ENCODE data around the gene GSC2. TPM values are rescaled to one million over a fixed set of nuclear protein-coding genes. Genes with fewer than 3 reads are reported as not detected.

The GSC2 gene
- total and polyA plus RNA-seq, 9 of the 15 experiments (the other 6 are each of a cell fraction or from before 2014, with no cell fraction given), result not detected

DNA sequence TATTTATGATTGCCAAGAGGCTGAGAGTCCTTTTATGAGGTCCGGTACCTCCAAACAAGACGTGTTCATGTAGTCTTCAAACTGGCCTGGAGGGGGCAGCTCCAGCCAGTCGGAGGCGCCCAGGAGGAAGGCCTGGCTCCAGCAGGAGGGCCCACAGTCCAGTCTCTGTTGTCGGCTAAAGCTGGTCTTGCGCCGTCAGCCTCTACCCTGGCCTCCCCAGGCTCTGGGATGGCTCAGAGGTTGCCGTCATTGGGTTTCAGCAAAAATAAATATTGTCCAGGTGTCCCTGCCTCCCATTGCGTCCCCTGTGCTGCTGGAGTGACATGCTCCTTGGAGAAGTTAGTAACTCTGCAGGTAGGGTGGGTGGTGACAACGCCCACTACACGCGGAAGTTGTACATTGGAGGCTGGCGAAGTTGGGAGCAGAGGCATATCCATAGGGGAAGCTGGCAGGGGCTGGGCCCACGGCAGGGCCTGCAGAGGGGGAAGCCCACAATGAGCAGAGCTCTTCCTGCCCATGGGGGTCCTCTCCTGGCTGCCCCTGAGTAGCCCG is 29.5 kb upstream of the GSC2 start (continued):
- no peak for TF ChIP-seq NR3C1 (CRISPR knock-in tag; IDR thresholded peaks at IDR 0.05)
- TF ChIP-seq SIN3A (IDR thresholded peaks at IDR 0.05; ENCODE audit: borderline replicate concordance in 2 of 2, control insufficient read depth in 1 of 2, low read depth in 2 of 2, low read length in 2 of 2), result no peak
- no peak for TF ChIP-seq MTA3 (IDR thresholded peaks at IDR 0.05; ENCODE audit: borderline replicate concordance)
- peak; percentile 48 for TF ChIP-seq KAT2B (IDR thresholded peaks at IDR 0.05; ENCODE audit: low read depth, low read length)
- no peak for TF ChIP-seq CTBP1 (IDR thresholded peaks at IDR 0.05; ENCODE audit: borderline replicate concordance)
- TF ChIP-seq SRSF1 (IDR thresholded peaks at IDR 0.05; ENCODE audit: low read depth, low read length), result no peak
- TF ChIP-seq GABPA (tag; conservative IDR thresholded peaks at IDR 0.05; ENCODE audit: low read depth), result no peak
- no peak for TF ChIP-seq RBM25 (IDR thresholded peaks at IDR 0.05; ENCODE audit: low read depth, low read length, severe bottlenecking)
- TF ChIP-seq POLR2G (IDR thresholded peaks at IDR 0.05; ENCODE audit: low read depth, low read length), result no peak
- TF ChIP-seq, protein P1, sequence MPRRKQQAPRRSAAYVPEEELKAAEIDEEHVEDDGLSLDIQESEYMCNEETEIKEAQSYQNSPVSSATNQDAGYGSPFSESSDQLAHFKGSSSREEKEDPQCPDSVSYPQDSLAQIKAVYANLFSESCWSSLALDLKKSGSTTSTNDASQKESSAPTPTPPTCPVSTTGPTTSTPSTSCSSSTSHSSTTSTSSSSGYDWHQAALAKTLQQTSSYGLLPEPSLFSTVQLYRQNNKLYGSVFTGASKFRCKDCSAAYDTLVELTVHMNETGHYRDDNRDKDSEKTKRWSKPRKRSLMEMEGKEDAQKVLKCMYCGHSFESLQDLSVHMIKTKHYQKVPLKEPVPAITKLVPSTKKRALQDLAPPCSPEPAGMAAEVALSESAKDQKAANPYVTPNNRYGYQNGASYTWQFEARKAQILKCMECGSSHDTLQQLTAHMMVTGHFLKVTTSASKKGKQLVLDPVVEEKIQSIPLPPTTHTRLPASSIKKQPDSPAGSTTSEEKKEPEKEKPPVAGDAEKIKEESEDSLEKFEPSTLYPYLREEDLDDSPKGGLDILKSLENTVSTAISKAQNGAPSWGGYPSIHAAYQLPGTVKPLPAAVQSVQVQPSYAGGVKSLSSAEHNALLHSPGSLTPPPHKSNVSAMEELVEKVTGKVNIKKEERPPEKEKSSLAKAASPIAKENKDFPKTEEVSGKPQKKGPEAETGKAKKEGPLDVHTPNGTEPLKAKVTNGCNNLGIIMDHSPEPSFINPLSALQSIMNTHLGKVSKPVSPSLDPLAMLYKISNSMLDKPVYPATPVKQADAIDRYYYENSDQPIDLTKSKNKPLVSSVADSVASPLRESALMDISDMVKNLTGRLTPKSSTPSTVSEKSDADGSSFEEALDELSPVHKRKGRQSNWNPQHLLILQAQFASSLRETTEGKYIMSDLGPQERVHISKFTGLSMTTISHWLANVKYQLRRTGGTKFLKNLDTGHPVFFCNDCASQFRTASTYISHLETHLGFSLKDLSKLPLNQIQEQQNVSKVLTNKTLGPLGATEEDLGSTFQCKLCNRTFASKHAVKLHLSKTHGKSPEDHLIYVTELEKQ (CRISPR knock-in tag; IDR thresholded peaks at IDR 0.05), result no peak
- TF ChIP-seq, protein P2, sequence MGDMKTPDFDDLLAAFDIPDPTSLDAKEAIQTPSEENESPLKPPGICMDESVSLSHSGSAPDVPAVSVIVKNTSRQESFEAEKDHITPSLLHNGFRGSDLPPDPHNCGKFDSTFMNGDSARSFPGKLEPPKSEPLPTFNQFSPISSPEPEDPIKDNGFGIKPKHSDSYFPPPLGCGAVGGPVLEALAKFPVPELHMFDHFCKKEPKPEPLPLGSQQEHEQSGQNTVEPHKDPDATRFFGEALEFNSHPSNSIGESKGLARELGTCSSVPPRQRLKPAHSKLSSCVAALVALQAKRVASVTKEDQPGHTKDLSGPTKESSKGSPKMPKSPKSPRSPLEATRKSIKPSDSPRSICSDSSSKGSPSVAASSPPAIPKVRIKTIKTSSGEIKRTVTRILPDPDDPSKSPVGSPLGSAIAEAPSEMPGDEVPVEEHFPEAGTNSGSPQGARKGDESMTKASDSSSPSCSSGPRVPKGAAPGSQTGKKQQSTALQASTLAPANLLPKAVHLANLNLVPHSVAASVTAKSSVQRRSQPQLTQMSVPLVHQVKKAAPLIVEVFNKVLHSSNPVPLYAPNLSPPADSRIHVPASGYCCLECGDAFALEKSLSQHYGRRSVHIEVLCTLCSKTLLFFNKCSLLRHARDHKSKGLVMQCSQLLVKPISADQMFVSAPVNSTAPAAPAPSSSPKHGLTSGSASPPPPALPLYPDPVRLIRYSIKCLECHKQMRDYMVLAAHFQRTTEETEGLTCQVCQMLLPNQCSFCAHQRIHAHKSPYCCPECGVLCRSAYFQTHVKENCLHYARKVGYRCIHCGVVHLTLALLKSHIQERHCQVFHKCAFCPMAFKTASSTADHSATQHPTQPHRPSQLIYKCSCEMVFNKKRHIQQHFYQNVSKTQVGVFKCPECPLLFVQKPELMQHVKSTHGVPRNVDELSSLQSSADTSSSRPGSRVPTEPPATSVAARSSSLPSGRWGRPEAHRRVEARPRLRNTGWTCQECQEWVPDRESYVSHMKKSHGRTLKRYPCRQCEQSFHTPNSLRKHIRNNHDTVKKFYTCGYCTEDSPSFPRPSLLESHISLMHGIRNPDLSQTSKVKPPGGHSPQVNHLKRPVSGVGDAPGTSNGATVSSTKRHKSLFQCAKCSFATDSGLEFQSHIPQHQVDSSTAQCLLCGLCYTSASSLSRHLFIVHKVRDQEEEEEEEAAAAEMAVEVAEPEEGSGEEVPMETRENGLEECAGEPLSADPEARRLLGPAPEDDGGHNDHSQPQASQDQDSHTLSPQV (IDR thresholded peaks at IDR 0.05), result no peak
- TF ChIP-seq, protein P3, sequence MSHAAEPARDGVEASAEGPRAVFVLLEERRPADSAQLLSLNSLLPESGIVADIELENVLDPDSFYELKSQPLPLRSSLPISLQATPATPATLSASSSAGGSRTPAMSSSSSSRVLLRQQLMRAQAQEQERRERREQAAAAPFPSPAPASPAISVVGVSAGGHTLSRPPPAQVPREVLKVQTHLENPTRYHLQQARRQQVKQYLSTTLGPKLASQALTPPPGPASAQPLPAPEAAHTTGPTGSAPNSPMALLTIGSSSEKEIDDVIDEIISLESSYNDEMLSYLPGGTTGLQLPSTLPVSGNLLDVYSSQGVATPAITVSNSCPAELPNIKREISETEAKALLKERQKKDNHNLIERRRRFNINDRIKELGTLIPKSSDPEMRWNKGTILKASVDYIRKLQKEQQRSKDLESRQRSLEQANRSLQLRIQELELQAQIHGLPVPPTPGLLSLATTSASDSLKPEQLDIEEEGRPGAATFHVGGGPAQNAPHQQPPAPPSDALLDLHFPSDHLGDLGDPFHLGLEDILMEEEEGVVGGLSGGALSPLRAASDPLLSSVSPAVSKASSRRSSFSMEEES (CRISPR knock-in tag; IDR thresholded peaks at IDR 0.05), result no peak
- TF ChIP-seq, protein P4, sequence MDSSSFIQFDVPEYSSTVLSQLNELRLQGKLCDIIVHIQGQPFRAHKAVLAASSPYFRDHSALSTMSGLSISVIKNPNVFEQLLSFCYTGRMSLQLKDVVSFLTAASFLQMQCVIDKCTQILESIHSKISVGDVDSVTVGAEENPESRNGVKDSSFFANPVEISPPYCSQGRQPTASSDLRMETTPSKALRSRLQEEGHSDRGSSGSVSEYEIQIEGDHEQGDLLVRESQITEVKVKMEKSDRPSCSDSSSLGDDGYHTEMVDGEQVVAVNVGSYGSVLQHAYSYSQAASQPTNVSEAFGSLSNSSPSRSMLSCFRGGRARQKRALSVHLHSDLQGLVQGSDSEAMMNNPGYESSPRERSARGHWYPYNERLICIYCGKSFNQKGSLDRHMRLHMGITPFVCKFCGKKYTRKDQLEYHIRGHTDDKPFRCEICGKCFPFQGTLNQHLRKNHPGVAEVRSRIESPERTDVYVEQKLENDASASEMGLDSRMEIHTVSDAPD (CRISPR knock-in tag; IDR thresholded peaks at IDR 0.05), result no peak
- TF ChIP-seq GATAD2B (IDR thresholded peaks at IDR 0.05; ENCODE audit: borderline replicate concordance), result no peak
- no peak for TF ChIP-seq LEF1 (IDR thresholded peaks at IDR 0.05)
- TF ChIP-seq C11orf30 (IDR thresholded peaks at IDR 0.05; ENCODE audit: low read depth), result no peak
- no peak for TF ChIP-seq ARID2 (IDR thresholded peaks at IDR 0.05)
- TF ChIP-seq BCL6 (CRISPR knock-in tag; IDR thresholded peaks at IDR 0.05), result no peak
- TF ChIP-seq PHB (CRISPR knock-in tag; IDR thresholded peaks at IDR 0.05), result 0 out of 2 replicates have a peak, but pooled peaks have one; percentile 73

All from K562 (cell line).